ENCODE results near the gene GPRIN1.

DNA sequence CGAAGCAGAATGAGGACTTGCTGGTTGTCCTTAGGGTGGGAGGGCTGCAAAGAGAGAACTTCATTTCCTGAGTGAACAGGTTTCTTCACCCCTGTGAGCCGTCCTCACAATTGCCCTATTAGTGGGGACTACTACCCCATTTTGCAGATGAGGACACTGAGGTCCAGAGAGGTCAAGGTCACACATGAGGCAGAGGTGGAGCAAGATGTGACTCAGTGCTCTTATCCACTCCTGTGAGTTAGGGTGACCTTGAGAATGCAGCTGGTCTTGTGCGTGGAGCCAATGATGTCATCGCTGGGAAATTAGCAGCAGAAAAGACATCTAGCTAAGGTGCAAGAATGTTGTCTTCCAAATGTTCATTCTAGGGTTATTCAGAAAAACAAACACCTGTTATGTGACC lies 26.9 kb downstream of the GPRIN1 start:
- TF ChIP-seq, protein P1, sequence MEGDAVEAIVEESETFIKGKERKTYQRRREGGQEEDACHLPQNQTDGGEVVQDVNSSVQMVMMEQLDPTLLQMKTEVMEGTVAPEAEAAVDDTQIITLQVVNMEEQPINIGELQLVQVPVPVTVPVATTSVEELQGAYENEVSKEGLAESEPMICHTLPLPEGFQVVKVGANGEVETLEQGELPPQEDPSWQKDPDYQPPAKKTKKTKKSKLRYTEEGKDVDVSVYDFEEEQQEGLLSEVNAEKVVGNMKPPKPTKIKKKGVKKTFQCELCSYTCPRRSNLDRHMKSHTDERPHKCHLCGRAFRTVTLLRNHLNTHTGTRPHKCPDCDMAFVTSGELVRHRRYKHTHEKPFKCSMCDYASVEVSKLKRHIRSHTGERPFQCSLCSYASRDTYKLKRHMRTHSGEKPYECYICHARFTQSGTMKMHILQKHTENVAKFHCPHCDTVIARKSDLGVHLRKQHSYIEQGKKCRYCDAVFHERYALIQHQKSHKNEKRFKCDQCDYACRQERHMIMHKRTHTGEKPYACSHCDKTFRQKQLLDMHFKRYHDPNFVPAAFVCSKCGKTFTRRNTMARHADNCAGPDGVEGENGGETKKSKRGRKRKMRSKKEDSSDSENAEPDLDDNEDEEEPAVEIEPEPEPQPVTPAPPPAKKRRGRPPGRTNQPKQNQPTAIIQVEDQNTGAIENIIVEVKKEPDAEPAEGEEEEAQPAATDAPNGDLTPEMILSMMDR (conservative IDR thresholded peaks at IDR 0.05 in 1 of 2, IDR thresholded peaks at IDR 0.05 in 1 of 2; ENCODE audit: extremely low read depth in 1 of 2, insufficient read depth in 1 of 2, low read depth in 1 of 2, low read length in 2 of 2): no peak
- no peak for TF ChIP-seq EZH2 (IDR thresholded peaks at IDR 0.05; ENCODE audit: borderline replicate concordance, low read length)

Data from mammary epithelial cell (primary cell).